Measurements from ENCODE around the gene XBP1. TPM values are rescaled to one million over a fixed set of nuclear protein-coding genes. Genes with fewer than 3 reads are reported as not detected.
"Not testable (repeated sequence)": the region's sequence is repeated elsewhere in the genome, so short reads cannot be mapped to it uniquely, and the experiment has no call there.

The XBP1 gene
- total RNA-seq, 1 experiment from 2014 or later, result 598 TPM

DNA sequence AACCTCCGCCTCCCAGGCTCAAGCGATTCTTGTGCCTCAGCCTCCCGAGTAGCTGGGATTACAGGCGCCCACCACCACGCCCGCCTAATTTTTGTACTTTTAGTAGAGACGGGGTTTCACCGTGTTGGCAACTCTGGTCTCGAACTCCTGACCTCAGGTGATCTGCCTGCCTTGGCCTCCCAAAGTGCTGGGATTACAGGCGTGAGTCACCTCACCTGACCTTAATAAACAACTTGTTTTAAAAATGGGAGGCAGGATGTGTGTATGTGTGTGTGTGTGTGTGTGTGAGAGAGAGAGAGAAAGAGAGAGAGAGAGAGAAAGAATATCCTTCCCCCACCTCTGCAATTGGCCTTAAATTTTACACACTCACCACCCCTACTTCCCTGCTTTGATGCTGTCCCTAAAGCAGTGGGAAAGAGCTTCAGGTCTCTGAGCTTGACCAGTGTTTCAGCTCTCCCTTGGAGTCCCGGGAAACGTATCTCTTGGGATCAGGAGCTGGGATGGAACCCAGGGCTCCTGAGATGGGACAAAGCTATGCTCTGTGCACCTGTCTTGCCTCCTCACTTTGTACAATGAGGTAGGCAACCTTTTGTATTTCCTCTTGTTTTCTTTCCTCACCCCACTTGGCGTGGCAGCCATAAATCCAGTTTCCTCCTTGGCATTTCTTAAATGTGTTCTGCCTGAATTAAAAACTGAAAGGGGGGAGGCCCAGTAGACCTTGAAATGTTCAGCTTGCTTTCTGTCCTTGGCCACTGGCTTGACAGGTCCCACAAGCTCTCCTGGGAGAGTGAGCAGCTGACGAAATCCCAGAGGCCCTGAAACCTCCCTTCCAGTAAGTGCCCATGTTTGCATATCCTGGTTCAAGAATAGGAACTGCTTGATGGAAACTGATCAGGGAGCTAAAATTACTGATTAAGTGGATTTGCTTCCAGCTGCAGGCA, 17.8 kb upstream of the XBP1 start:
- DNase-seq (ENCODE audit: low spot score), result peak; percentile 76

- no peak for DNase-seq (ENCODE audit: low spot score)
Measured at GRCh38 chr22:28817064-28817463, 16.7 kb upstream of the XBP1 start.

DNA sequence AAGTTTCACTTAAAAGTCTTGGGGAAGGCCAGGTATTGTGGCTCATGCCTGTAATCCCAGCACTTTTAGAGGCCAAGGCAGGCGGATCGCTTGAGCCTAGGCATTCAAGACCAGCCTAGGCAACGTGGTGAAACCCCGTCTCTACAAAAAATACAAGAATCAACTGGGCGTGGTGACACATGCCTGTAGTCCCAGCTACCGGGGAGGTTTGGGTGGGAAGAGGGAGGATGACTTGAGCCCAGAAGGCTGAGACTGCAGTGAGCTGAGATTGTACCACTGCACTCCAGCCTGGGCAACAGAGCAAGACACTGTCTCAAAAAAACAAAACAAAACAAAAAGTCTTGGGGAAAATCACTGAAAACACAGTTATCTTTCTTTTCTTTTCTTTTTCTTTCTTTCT, 15.4 kb upstream of the XBP1 start:
- DNase-seq (ENCODE audit: low spot score), result no peak

DNA sequence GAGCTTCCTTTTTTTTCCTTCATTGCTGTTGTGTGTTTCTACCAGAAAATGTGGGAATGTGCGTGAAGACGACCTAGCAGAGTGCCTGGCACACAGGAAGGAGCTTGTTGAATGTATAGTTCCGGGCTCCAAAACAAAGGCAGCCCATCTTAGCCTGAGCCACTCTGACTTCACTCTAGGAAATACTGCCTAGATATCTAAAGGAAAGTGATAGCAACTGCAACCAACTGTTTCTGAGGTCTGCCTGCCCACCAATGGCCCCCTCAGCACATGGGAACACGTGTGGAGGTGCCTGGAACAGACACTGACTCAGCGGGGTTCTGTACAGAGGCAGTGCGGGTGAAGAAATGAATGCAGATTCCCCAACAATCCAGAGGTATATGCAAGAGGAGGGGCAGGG, 14.7 kb upstream of the XBP1 start:
- DNase-seq (ENCODE audit: low spot score), result no peak

GRCh38 chr22:28813772-28814518, 13.6 kb upstream of the XBP1 start:
- peak; percentile 37 for DNase-seq (ENCODE audit: low spot score)

GRCh38 chr22:28812516-28812915, 12.1 kb upstream of the XBP1 start:
- DNase-seq (ENCODE audit: low spot score), result no peak

- DNase-seq (ENCODE audit: low spot score), result no peak
Measured at GRCh38 chr22:28810821-28811491, 10.6 kb upstream of the XBP1 start.

DNA sequence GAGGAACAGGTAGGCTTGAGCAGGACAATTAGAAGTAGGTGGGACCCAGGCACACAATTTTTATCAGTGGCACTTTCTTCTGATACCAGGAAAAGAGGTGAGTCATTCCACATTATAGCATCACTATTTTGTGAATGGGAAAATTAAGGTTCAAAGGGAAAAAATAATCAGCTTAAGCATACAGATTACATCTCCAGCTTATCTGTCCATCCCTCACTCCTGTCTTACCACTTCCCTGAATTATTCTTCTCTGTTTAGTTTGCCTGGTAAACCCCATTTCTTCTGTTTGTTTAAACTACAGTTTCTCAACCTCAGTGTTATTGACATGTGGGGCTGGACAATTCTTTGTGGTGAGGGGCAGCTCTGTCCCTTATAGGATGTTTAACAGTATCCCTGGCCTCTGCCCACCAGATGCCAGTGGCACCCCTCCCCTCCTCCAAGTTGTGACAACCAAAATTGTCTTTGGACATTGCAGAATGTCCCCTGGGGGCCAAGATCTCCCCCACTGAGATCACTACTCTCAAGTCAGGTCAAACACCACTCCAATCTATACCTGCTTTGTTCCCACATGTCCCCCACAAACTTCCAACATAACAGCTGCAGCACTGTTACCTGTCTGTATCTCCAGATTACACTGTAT, 8.5 kb upstream of the XBP1 start:
- no peak for DNase-seq (ENCODE audit: low spot score)

- not testable (repeated sequence) for DNase-seq (ENCODE audit: low spot score)
Measured at GRCh38 chr22:28805426-28805825, 5.1 kb upstream of the XBP1 start.

DNA sequence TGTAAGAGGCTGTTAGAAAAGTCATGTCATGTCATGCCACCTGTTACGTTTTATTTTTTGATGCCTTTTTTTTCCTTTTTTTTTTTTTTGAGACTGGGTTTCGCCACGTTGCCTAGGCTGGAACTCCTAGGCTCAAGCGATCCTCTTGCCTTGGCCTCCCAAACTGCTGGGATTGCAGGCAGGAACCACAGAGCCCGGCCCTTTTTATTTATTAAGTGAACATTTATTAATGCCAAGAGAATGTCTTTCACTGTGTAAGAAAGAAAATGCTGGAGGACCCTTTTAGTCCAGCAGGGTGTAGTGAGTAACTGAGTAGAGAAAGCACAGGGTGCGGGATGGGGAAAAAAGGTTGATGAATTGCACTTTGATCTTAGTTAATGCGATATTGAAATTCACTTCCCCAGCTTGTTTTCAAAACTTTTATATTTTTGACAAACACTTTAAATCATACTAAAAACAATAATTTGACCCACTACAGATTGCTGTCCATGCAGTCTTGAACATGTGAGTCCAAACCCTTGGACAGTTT, 2.3 kb upstream of the XBP1 start:
- peak; percentile 52 for DNase-seq (ENCODE audit: low spot score)

DNA sequence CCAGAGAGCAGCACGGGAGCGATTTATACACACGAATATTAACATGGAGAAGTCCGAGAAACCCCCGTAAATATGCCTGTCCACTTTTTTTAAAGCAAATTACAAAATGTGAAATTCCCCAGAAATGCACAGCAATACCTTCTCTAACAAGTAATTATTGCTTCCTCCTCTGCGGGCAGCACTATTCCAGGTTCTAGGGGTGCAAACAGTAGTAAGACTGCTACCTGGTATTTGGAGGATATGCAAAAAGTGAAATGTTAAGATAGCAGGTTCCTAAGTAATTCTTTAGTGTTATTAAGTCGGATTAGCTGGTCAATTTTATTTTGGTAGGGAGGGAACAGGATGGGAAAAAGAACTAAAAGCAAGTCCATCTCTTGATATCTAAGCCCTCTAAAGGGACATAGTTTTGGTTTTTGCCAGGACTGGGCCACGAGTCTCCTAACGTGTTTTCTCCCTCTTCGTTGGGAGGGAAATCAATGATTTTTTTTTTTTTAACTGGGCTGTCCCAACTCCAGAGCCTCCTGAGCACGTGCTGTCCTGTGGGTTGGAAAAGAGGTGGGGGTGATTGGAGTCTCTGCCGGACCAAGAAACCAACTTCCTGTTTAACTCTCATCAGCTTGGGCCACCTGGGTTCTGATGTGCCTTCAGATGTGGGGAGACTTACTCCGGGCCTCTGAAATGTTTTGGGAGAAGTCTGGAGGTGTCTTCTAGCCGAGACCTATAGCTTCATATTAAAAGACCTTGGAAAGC, 1.7 kb upstream of the XBP1 start:
- peak; percentile 57 for DNase-seq (ENCODE audit: low spot score)

GRCh38 chr22:28799606-28800307, 612 bp downstream of the XBP1 start:
- peak; percentile 83 for DNase-seq (ENCODE audit: low spot score)

- DNase-seq (ENCODE audit: low spot score), result no peak
Measured at GRCh38 chr22:28798810-28799605, 1.4 kb downstream of the XBP1 start.

GRCh38 chr22:28795932-28796856, 4.2 kb downstream of the XBP1 start:
- DNase-seq (ENCODE audit: low spot score), result no peak

DNA sequence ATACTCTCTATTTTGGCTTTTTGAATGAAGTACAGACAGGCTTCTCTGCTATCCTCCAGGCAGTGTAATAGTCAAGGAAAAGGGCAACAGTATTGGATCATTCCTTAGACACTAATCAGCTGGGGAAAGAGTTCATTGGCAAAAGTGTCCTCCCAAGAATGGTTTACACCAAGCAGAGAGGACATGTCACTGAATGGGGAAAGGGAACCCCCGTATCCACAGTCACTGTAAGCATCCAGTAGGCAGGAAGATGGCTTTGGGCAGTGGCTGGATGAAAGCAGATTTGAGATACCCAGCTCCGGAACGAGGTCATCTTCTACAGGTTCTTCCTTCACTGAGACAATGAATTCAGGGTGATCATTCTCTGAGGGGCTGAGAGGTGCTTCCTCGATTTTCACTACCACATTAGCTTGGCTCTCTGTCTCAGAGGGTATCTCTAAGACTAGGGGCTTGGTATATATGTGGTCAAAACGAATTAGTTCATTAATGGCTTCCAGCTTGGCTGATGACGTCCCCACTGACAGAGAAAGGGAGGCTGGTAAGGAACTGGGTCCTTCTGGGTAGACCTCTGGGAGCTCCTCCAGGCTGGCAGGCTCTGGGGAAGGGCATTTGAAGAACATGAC, 5.2 kb downstream of the XBP1 start:
- DNase-seq (ENCODE audit: low spot score), result no peak

DNA sequence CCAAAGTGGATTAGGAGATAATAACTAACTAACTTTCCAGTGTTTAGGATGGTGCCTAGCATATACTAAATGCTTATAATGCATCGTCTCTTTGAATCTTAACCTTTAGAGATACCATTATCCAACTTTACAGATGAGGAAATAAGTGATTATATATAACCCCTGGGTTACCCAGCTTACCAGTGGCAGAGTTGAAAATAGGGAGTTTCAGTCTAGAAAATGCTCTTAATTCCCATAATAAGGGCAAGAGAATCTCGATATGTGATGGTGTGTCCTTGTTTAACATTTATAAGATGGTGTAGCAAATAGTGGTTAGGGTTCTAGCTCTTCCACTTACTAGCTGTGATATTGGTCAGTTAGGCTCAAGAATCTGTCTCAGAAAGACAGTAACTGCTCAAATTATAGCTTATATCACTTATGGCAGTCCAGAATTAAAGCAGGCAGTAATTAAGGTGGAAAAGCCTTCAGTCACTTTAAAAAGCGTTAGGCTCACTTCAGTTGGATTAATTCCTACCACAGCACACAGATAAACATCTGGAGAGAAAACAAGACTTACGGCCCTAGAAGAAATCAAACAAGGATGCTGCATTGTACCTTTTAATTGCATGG, 6.3 kb downstream of the XBP1 start:
- DNase-seq (ENCODE audit: low spot score), result no peak
